Activated CD8-positive, alpha-beta T cell treated with anti-CD3 and anti-CD28 coated beads for 36 hours (primary cell): ENCODE data around the gene PIM2. TPM values are rescaled to one million over a fixed set of nuclear protein-coding genes. Genes with fewer than 3 reads are reported as not detected.

Experiments used
- ATAC-seq: fragments of 200-7000 bp; cut with Tn5 transposase; one replicate; pipeline ENCODE4 v1.10.0; 2021; ENCODE audit warnings: mild to moderate bottlenecking, moderate library complexity
- CTCF ChIA-PET: fragments of 350-600 bp; sonication (Branson Sonifier 250); formaldehyde crosslinking; loops from one replicate; lab custom pipeline; 2021; ENCODE audit warnings: antibody characterized with exemption; lab: Charles Lee
- POLR2A ChIA-PET: fragments of 350-600 bp; sonication (Branson Sonifier 250); formaldehyde crosslinking; loops from one replicate; lab custom pipeline; 2021; ENCODE audit warnings: antibody characterized with exemption; lab: Charles Lee
- DNase-seq: peaks from one replicate; pipeline ENCODE4 v3.0.0-alpha.2; 2020
- H3K27ac Mint-ChIP-seq: one replicate; pipeline ENCODE4 v1.8.0; 2021; ENCODE audit warnings: mild to moderate bottlenecking, mixed read lengths
- H3K27me3 Mint-ChIP-seq: one replicate; pipeline ENCODE4 v1.8.0; 2021; ENCODE audit warnings: mixed read lengths
- H3K36me3 Mint-ChIP-seq: one replicate; pipeline ENCODE4 v1.8.0; 2021; ENCODE audit warnings: low read depth, mixed read lengths
- H3K4me1 Mint-ChIP-seq: one replicate; pipeline ENCODE4 v1.8.0; 2021; ENCODE audit warnings: low read depth, mixed read lengths
- H3K4me3 Mint-ChIP-seq: one replicate; pipeline ENCODE4 v1.8.0; 2021; ENCODE audit warnings: mild to moderate bottlenecking, moderate library complexity, mixed read lengths
- H3K9me3 Mint-ChIP-seq: one replicate; pipeline ENCODE4 v1.8.0; 2021; ENCODE audit warnings: mixed read lengths
- CTCF ChIP-seq: fragments of 200-600 bp; IDR thresholded peaks from one replicate; pipeline ENCODE4 v1.8.0; 2022; ENCODE audit warnings: antibody characterized with exemption, mild to moderate bottlenecking
- intact Hi-C: fragments of 100-400 bp; cut with micrococcal nuclease; formaldehyde crosslinking; loops from one replicate; pipeline ENCODE4 v1.10.0; 2022
- total RNA-seq, 2 experiments: library from RNA; stranded (reverse); gene quantifications; one replicate each; pipeline ENCODE4 v1.2.3, GENCODE V29; 2021

PIM2 gene
- total RNA-seq, 2 experiments from 2014 or later: 169 to 177 TPM

DNA sequence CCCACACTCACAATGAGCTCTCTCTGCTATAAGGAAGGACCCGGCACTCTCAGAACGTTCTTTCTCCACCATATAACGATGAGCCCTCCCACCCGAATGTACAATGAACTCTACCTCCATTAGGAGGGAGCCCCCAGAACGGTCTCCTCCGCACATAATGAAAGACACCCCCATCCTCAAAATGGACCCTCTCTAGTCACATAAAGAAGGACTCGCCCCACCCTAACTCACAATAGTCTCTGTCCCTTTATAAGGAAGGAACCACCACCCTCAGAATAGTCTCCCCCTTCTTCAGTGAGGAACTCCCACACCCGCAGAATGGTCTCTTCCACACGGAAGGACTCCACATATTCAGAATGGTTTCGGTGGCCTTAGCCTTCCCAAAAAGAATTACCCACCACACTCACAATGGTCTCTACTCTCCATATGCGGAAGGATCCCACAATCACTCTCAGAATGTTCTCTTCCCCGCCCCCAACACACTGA lies 7.9 kb downstream of the PIM2 start:
- POLR2A ChIA-PET: interaction anchor here (1.0 to 7.1 kb wide), 7 partner anchors 8 to 91 kb away, joined by 3 to 176 read pairs (median 9); partner anchors contain the start of genes GRIPAP1, OTUD5, PQBP1 and TIMM17B
- Mint-ChIP-seq H3K9me3 (no peaks in the 10 kb centered on the region), H3K4me1 (peaks cover 36% of the 10 kb centered on the region), H3K36me3 (peaks cover 30% of the 10 kb centered on the region), H3K27me3 (no peaks in the 10 kb centered on the region), H3K27ac (peak overlapping the region; percentile 98), H3K4me3 (peak overlapping the region; percentile 96)
- intact Hi-C loops: no loop called here
- no peak for TF ChIP-seq CTCF
- peak; percentile 7 for ATAC-seq
- CTCF ChIA-PET: interaction anchor here (1.0 to 1.3 kb wide), 2 partner anchors 35 to 263 kb away, joined by 3 read pairs; no protein-coding TSS in a partner anchor
- no peak for DNase-seq

DNA sequence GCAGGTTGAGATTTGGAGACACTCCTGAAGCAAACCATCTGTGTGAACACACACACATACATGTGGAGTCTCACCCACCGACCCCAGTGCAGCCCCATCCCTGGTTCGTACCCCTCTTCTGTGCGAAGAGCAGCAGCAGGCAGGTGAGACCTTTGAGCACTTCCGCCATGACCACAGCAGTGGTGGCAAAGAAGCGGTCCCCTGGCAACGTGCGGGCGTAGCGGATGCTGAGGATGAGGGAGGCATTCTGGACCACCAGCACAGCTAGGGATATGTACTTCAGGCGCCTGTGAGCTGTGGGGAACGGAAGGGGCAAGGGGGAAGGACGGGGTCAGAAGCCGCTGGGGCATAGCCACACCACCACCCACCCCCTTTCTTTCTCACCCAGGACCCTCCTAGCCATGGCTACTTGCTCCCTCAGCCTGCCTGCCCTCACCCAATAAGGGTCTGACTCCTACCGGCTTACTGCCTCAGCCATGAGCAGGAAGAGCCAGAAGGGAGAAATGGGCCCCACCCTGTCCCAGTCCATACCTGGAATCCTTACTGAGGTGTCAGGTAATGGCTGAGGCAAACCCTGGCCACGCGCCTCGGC lies 9.0 kb downstream of the PIM2 start:
- intact Hi-C loops: no loop called here
- Mint-ChIP-seq H3K27ac (no peak overlapping the region), H3K4me3 (peak overlapping the region; percentile 96), H3K36me3 (peaks cover 20% of the 10 kb centered on the region), H3K27me3 (no peaks in the 10 kb centered on the region), H3K4me1 (peaks cover 34% of the 10 kb centered on the region), H3K9me3 (no peaks in the 10 kb centered on the region)
- DNase-seq (peak; percentile 6), ATAC-seq (no peak)
- TF ChIP-seq CTCF: no peak
- ChIA-PET CTCF (no interaction called here), POLR2A (interaction anchor here (0.6 to 2.7 kb wide), 4 partner anchors 9 to 28 kb away, joined by 3 to 12 read pairs (median 3); no protein-coding TSS in a partner anchor)

DNA sequence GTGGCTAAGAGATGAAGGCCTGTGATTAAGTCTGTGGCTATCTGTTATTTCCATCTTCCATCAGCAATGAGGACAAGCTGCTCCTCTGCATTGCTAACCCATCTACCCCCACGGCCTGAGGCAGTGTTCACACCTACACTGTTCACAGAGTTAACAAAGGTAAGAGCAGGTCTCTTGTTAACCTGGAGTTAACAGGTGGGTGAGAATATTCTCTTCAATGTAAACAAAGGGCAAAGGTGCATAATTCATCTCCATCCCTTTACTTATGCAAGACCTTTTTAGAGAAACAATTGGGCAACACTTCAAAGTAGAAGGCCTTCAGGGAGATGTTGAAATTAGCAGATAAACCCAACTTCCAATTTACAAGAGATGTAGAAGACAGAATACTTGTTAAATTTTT lies 10.2 kb downstream of the PIM2 start:
- Mint-ChIP-seq H3K27ac (no peak overlapping the region), H3K36me3 (peaks cover 8% of the 10 kb centered on the region), H3K27me3 (no peaks in the 10 kb centered on the region), H3K4me3 (no peak overlapping the region), H3K4me1 (peaks cover 23% of the 10 kb centered on the region), H3K9me3 (no peaks in the 10 kb centered on the region)
- intact Hi-C loops: no loop called here
- no peak for TF ChIP-seq CTCF
- ATAC-seq (no peak), DNase-seq (no peak)
- CTCF ChIA-PET: no interaction called here
- POLR2A ChIA-PET: interaction anchor here (1.0 to 1.4 kb wide), 3 partner anchors 8 to 29 kb away, joined by 3 read pairs; partner anchors contain the start of genes PQBP1 and TIMM17B

GRCh38 chrX:48905090-48905790 lies 13.6 kb downstream of the PIM2 start:
- Mint-ChIP-seq H3K27ac (no peak overlapping the region), H3K27me3 (no peaks in the 10 kb centered on the region), H3K4me1 (peaks cover 6% of the 10 kb centered on the region), H3K36me3 (peaks cover 10% of the 10 kb centered on the region), H3K4me3 (no peak overlapping the region), H3K9me3 (no peaks in the 10 kb centered on the region)
- no peak for TF ChIP-seq CTCF
- ChIA-PET CTCF (interaction anchor here (1.6 kb wide), 1 partner anchor 53 kb away, joined by 4 read pairs; the partner anchor contains the start of gene OTUD5), POLR2A (interaction anchor here (0.5 to 1.0 kb wide), 3 partner anchors 11 to 52 kb away, joined by 3 to 4 read pairs (median 3); partner anchors contain the start of gene OTUD5)
- ATAC-seq (no peak), DNase-seq (no peak)
- intact Hi-C loops: no loop called here
